Left lung (tissue), 10 donors: ENCODE measurements around the gene PHYH. TPM values are rescaled to one million over a fixed set of nuclear protein-coding genes. Genes with fewer than 3 reads are reported as not detected.
A peak's percentile ranks its signal among the peaks of the same experiment; 100 is the strongest.

ENCODE experiments used
- ATAC-seq: fragments of 200-7000 bp; cut with Tn5 transposase; one replicate; pipeline ENCODE4 v1.9.1; 2020; ENCODE audit warnings: moderate library complexity
- DNase-seq, 4 donors: peaks; one replicate each; pipeline ENCODE4 v3.0.0-alpha.2; 2013 to 2020
- H3K27ac ChIP-seq, 2 donors: fragments of 200-600 bp; sonication (generic) in 1 of 2; one replicate each; pipeline versions ENCODE4 v1.5.0 to v1.8.0; 2020 to 2021
- H3K27me3 ChIP-seq, 2 donors: fragments of 200-600 bp; sonication (generic) in 1 of 2; one replicate each; pipeline versions ENCODE4 v1.5.0 to v1.8.0; 2020 to 2021
- H3K36me3 ChIP-seq, 2 donors: fragments of 200-600 bp; sonication (generic) in 1 of 2; one replicate each; pipeline versions ENCODE4 v1.5.0 to v1.8.0; 2020 to 2021
- H3K4me1 ChIP-seq, 2 donors: fragments of 200-600 bp; one replicate each; pipeline ENCODE4 v1.8.0; 2021
- H3K4me3 ChIP-seq, 2 donors: fragments of 200-600 bp; sonication (generic) in 1 of 2; one replicate each; pipeline versions ENCODE4 v1.5.0 to v1.8.0; 2020 to 2021; ENCODE audit warnings: mild to moderate bottlenecking in 1 of 2
- H3K9me3 ChIP-seq, 2 donors: fragments of 200-600 bp; sonication (generic) in 1 of 2; one replicate each; pipeline versions ENCODE4 v1.5.0 to v1.8.0; 2020 to 2021
- intact Hi-C, 2 donors: fragments of 100-400 bp; cut with DNase I; formaldehyde crosslinking; loops; one replicate each; pipeline versions ENCODE4 v1.11.2 to v1.14.2; 2022
- polyA plus RNA-seq, 6 donors: library from polyadenylated mRNA; unstranded; fragments of 120-200 nt; gene quantifications; one replicate each; pipeline ENCODE4 v1.2.1, GENCODE V29; 2013; ENCODE audit not compliant: insufficient read length in 6 of 6
- total RNA-seq, 2 donors: library from RNA; stranded (reverse); fragmentation: NEBNext Ultra II Directional; extraction: Animal tissue kit (Norgen Biotek cat#: 25700); gene quantifications; one replicate each; pipeline ENCODE4 v1.2.1, GENCODE V29; 2021
- TF ChIP-seq, protein P1 (sequence below), 2 donors: fragments of 200-600 bp; sonication (generic) in 1 of 2; IDR thresholded peaks; one replicate each; pipeline versions ENCODE4 v1.5.0 to v1.8.0; 2021; ENCODE audit warnings: antibody characterized with exemption in 2 of 2
- donor health status: DM: no; HTN: yes; CAD: no.
- donor health status: DM: no; HTN: no; CAD: no.

Gene PHYH
- total and polyA plus RNA-seq, 8 donors = 26.4 to 46.9 (median 31.1) TPM

DNA sequence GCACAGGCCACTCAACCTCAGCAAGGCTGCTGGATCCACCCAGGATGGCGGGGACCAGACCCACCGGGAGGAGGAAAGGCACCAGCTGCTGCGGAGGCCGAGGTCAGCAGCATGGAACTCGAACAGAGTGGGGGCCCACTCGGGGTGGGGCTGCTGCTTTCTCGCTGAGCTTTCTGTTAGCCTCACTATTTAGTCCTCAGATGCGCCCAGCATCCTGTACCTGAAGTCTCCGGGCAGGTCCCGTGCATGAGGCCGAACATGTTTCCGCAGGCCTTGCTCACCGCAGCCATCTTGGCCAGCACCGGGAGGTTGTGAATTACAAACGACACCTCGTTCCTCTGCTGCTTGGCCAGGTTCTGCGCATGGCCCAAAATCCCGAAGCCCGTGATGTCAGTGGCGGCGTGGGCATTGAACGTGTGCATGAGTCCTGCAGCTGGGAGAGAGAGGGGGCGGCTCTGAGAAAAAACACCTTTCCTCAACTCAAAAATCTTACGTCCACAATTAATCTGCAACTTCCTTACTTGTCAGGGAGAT is 22.8 kb upstream of the PHYH start:
- Histone ChIP-seq H3K4me1 (no peaks in the 10 kb centered on the region), H3K9me3 (no peaks in the 10 kb centered on the region), H3K36me3 (peaks cover 0 to 89% of the 10 kb centered on the region in 2 donors), H3K4me3 (no peak overlapping the region), H3K27me3 (no peaks in the 10 kb centered on the region), H3K27ac (no peak overlapping the region)
- intact Hi-C loops = no loop called here
- TF ChIP-seq, protein P1, sequence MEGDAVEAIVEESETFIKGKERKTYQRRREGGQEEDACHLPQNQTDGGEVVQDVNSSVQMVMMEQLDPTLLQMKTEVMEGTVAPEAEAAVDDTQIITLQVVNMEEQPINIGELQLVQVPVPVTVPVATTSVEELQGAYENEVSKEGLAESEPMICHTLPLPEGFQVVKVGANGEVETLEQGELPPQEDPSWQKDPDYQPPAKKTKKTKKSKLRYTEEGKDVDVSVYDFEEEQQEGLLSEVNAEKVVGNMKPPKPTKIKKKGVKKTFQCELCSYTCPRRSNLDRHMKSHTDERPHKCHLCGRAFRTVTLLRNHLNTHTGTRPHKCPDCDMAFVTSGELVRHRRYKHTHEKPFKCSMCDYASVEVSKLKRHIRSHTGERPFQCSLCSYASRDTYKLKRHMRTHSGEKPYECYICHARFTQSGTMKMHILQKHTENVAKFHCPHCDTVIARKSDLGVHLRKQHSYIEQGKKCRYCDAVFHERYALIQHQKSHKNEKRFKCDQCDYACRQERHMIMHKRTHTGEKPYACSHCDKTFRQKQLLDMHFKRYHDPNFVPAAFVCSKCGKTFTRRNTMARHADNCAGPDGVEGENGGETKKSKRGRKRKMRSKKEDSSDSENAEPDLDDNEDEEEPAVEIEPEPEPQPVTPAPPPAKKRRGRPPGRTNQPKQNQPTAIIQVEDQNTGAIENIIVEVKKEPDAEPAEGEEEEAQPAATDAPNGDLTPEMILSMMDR (IDR thresholded peaks at IDR 0.05) = no peak
- DNase-seq (no peak), ATAC-seq (no peak)

DNA sequence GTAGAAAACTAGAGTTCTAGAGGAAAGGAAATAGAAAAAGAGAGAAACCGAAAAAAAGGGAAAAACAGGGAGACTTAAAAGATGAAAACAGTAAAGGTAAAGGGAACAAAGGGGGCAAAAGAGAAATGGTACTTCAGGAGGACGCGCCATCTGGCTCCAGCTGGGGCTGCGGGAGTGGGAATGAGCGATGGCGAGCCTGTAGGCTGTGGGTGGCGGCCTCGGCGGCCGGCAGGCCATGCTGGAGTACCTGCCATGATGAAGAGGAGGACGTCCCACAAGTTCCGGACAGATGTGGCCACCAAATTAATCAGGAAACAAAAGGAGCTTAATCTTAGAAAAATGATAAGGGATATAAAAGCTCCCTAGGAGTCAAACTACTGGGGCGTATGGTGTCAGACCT is 21.7 kb upstream of the PHYH start:
- DNase-seq = no peak
- H3K27ac ChIP-seq = no peak overlapping the region

GRCh38 chr10:13319166-13319565 is 19.3 kb upstream of the PHYH start:
- Histone ChIP-seq H3K4me3 (no peak overlapping the region), H3K36me3 (peaks cover 0 to 62% of the 10 kb centered on the region in 2 donors), H3K9me3 (no peaks in the 10 kb centered on the region), H3K27me3 (no peaks in the 10 kb centered on the region), H3K27ac (no peak overlapping the region), H3K4me1 (no peaks in the 10 kb centered on the region)
- intact Hi-C loops = no loop called here
- no peak for ATAC-seq
- TF ChIP-seq, protein P1 (IDR thresholded peaks at IDR 0.05) = no peak
- DNase-seq = no peak

More for the DNA sequence above, 21.7 kb upstream of the PHYH start:
- no peaks in the 10 kb centered on the region for H3K9me3 ChIP-seq
- H3K27me3 ChIP-seq = no peaks in the 10 kb centered on the region
- H3K4me1 ChIP-seq = no peaks in the 10 kb centered on the region
- no peak overlapping the region for H3K4me3 ChIP-seq
- intact Hi-C loops = no loop called here
- TF ChIP-seq, protein P1 (IDR thresholded peaks at IDR 0.05) = no peak
- peaks cover 0 to 84% of the 10 kb centered on the region in 2 donors for H3K36me3 ChIP-seq
- ATAC-seq = no peak

- Histone ChIP-seq H3K27ac (no peak overlapping the region), H3K9me3 (no peaks in the 10 kb centered on the region), H3K4me3 (no peak overlapping the region), H3K27me3 (no peaks in the 10 kb centered on the region), H3K4me1 (no peaks in the 10 kb centered on the region), H3K36me3 (peaks cover 0 to 45% of the 10 kb centered on the region in 2 donors)
- TF ChIP-seq, protein P1 (IDR thresholded peaks at IDR 0.05) = no peak
- intact Hi-C loops = no loop called here
- DNase-seq = no peak
- peak; percentile 35 for ATAC-seq
Observed at GRCh38 chr10:13317474-13317873, 17.6 kb upstream of the PHYH start.

DNA sequence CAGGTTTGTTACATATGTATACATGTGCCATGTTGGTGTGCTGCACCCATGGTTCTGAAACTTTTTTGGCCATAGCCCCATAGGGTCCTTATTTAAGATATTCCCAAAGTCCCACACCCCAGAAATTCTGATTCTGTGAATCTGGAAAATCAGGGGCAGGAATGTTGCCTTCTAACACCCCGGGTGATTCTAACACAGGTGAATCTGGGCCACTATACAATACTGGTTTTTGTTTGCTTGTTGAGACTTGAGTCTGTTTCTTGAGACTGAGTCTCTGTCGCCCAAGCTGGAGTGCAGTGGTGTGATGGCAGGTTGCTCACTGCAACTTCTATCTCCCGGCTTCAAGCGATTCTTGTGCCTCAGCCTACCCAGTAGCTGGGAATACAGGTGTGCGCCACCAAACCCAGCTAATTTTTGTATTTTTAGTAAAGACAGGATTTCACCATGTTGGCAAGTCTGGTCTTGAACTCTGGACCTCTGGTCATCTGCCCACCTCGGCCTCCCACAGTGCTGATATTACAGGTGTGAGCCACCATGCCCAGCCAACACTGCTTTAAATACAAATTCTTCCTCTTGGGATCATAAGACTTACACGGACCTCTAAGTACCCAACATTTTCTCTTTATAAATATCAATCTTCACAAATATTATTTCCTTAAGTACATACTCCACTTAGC is 16.9 kb upstream of the PHYH start:
- no peak overlapping the region for H3K27ac ChIP-seq
- H3K4me3 ChIP-seq = no peak overlapping the region
- H3K9me3 ChIP-seq = no peaks in the 10 kb centered on the region
- H3K27me3 ChIP-seq = no peaks in the 10 kb centered on the region
- intact Hi-C loops = no loop called here
- no peaks in the 10 kb centered on the region for H3K4me1 ChIP-seq
- H3K36me3 ChIP-seq = peaks cover 0 to 38% of the 10 kb centered on the region in 2 donors
- TF ChIP-seq, protein P1 (IDR thresholded peaks at IDR 0.05) = no peak
- DNase-seq (no peak), ATAC-seq (no peak)
